G401 (cell line): Measurements from ENCODE around the gene TUSC1. TPM values are rescaled to one million over a fixed set of nuclear protein-coding genes. Genes with fewer than 3 reads are reported as not detected.

ENCODE experiments used
- DNase-seq: peaks from one replicate; pipeline ENCODE4 v3.0.0-alpha.2; 2015; ENCODE audit warnings: low spot score
- in situ Hi-C: cut with HindIII; loops from 2 replicates; pipeline ENCODE4 v1.10.0; 2016; ENCODE audit warnings: low sequenced_read_pairs, mixed read lengths
- total RNA-seq: library from RNA; depleted of rRNA; stranded (reverse); fragments of >200 nt; shearing (Covaris generic); gene quantifications from 2 replicates; pipeline ENCODE4 v1.2.3, GENCODE V29; 2014

TUSC1 gene
- total RNA-seq, 1 experiment from 2014 or later, result 0.92 TPM

GRCh38 chr9:25636026-25636425, 42.2 kb downstream of the TUSC1 start:
- in situ Hi-C loops, result no loop called here
- DNase-seq, result no peak

GRCh38 chr9:25629231-25629630, 49.0 kb downstream of the TUSC1 start:
- in situ Hi-C loops, result no loop called here

More at GRCh38 chr9:25629231-25629630, 49.0 kb downstream of the TUSC1 start:
- no peak for DNase-seq
